HEK293T (cell line): ENCODE results near the gene TIE1.

ENCODE experiments used
- CTCF ChIA-PET: fragments of 350-600 bp; formaldehyde crosslinking; extraction: SDS; loops from one replicate; lab custom pipeline; 2021; ENCODE audit warnings: antibody characterized with exemption, inconsistent platforms; lab: Yijun Ruan, JAX
- POLR2A ChIA-PET: fragments of 350-600 bp; formaldehyde crosslinking; extraction: SDS; loops from one replicate; lab custom pipeline; 2020; ENCODE audit warnings: antibody characterized with exemption, inconsistent platforms; lab: Yijun Ruan, JAX
- DNase-seq: peaks from one replicate; pipeline ENCODE4 v3.0.0; 2012; ENCODE audit warnings: mixed read lengths; ENCODE audit errors: extremely low spot score
- ARNT ChIP-seq: fragments of 450-650 bp; IDR thresholded peaks from 2 replicates; pipeline ENCODE4 v1.6.1; 2017; ENCODE audit warnings: mild to moderate bottlenecking
- BHLHE40 ChIP-seq: fragments of 450-650 bp; IDR thresholded peaks from 2 replicates; pipeline ENCODE4 v1.6.1; 2016; ENCODE audit warnings: mild to moderate bottlenecking, moderate library complexity, borderline replicate concordance
- CTBP1 ChIP-seq: fragments of 450-650 bp; IDR thresholded peaks from 2 replicates; pipeline ENCODE4 v1.6.1; 2016; ENCODE audit warnings: borderline replicate concordance
- ELF4 ChIP-seq: fragments of 450-650 bp; IDR thresholded peaks from 2 replicates; pipeline ENCODE4 v1.6.1; 2017; ENCODE audit warnings: antibody characterized with exemption
- FOXA1 ChIP-seq: fragments of 450-650 bp; IDR thresholded peaks from 2 replicates; pipeline ENCODE4 v1.6.1; 2016; ENCODE audit warnings: mild to moderate bottlenecking
- FOXK2 ChIP-seq: fragments of 450-650 bp; IDR thresholded peaks from 2 replicates; pipeline ENCODE4 v1.6.1; 2016; ENCODE audit warnings: mild to moderate bottlenecking
- FOXM1 ChIP-seq: fragments of 450-650 bp; IDR thresholded peaks from 2 replicates; pipeline ENCODE4 v1.6.1; 2017; ENCODE audit warnings: mild to moderate bottlenecking, borderline replicate concordance
- HDGF ChIP-seq: fragments of 450-650 bp; IDR thresholded peaks from 2 replicates; pipeline ENCODE4 v1.6.1; 2017; ENCODE audit warnings: antibody characterized with exemption, borderline replicate concordance
- L3MBTL2 ChIP-seq: fragments of 450-650 bp; conservative IDR thresholded peaks from 2 replicates; pipeline ENCODE4 v1.6.1; 2016; ENCODE audit warnings: mild to moderate bottlenecking
- LEF1 ChIP-seq: fragments of 450-650 bp; IDR thresholded peaks from 2 replicates; pipeline ENCODE4 v1.6.1; 2017; ENCODE audit warnings: mild to moderate bottlenecking, borderline replicate concordance
- NFRKB ChIP-seq: fragments of 450-650 bp; IDR thresholded peaks from 2 replicates; pipeline ENCODE4 v1.6.1; 2016; ENCODE audit warnings: mild to moderate bottlenecking, moderate library complexity
- SP1 ChIP-seq: fragments of 450-650 bp; IDR thresholded peaks from 2 replicates; pipeline ENCODE4 v1.6.1; 2017
- SUZ12 ChIP-seq: fragments of 450-650 bp; IDR thresholded peaks from 2 replicates; pipeline ENCODE4 v1.6.1; 2016; ENCODE audit warnings: mild to moderate bottlenecking
- TARDBP ChIP-seq: fragments of 450-650 bp; IDR thresholded peaks from 2 replicates; pipeline ENCODE4 v1.6.1; 2016
- ZNF384 ChIP-seq: fragments of 450-650 bp; IDR thresholded peaks from 2 replicates; pipeline ENCODE4 v1.6.1; 2016
- TF ChIP-seq, protein P1 (sequence below): fragments of 450-650 bp; IDR thresholded peaks from 2 replicates; pipeline ENCODE4 v1.6.1; 2016

The TIE1 gene

DNA sequence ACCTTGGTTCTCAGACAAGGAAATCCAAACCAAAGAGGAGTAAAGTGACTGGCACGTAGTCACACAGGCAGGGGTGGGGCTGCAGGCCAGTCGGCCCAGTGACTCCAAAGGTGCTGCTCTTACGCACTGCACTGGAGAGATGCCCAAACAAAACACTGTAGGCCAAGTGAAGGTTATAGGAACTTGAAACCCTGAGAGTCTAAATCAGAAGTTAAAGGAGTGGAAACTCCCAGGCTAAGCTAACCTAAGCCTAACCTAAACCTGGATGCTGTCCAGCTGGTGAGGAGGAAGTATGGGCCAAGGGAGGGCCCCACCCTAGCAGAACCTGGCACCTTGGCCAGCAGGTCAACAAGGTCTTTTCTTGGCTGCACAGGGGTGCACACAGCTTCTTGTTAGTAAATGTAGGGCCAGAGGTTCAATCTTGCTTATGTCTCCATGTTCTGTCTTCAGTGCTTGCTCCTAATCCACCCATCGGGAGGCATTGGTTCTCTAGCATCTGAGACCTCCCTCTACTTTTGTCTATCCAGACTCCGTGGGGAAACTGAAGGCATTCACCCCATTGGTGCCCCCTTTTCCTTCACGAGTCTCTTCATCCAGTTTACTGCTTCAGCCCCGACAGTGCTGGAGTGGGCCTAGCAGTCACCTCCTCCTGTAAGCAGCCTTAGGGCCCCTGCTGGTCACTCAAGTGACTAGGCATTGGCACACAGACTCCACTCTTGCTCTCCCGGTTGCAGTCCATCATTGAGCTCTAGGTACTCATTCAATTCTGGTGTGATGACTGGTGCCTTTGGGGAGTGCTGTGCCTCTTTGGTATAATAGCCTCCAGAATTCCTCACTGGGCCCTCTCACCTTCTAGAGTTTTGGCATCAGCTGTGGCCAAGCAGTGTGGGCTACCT is 43.9 kb upstream of the TIE1 start:
- no peak for DNase-seq
- CTCF ChIA-PET = no interaction called here
- no peak for TF ChIP-seq SUZ12
- TF ChIP-seq ZNF384 = no peak
- TF ChIP-seq, protein P1, sequence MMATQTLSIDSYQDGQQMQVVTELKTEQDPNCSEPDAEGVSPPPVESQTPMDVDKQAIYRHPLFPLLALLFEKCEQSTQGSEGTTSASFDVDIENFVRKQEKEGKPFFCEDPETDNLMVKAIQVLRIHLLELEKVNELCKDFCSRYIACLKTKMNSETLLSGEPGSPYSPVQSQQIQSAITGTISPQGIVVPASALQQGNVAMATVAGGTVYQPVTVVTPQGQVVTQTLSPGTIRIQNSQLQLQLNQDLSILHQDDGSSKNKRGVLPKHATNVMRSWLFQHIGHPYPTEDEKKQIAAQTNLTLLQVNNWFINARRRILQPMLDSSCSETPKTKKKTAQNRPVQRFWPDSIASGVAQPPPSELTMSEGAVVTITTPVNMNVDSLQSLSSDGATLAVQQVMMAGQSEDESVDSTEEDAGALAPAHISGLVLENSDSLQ = no peak
- TF ChIP-seq TARDBP = no peak
- TF ChIP-seq LEF1 = no peak
- POLR2A ChIA-PET = no interaction called here

DNA sequence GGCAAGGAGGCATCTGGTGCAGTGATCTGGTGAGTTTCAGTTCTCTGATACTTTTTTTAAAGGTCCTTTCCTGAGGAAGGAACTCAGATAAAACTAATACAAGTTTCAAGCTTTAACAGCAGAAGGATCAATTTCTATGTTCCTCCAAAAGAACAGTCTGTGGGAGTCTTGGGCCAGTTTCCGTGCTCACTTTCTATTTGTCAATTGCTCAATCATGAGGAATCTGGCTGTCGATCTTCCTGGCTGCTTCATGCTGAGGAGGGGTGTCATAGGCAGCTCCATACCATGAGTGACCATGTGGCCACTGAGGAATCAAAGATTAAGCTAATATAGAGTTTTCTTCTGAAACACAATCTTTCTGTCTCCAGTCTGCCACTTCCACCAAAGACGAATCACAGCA is 42.4 kb upstream of the TIE1 start:
- ChIA-PET CTCF (interaction anchor here (0.7 kb wide), 1 partner anchor 117 kb away, joined by 3 read pairs; no protein-coding TSS in a partner anchor), POLR2A (no interaction called here)
- DNase-seq = no peak
- TF ChIP-seq HDGF (no peak), TARDBP (no peak), LEF1 (no peak), SUZ12 (no peak), FOXA1 (no peak), FOXK2 (no peak), BHLHE40 (no peak), ZNF384 (no peak), ELF4 (no peak)
- TF ChIP-seq, protein P1 = no peak

- TF ChIP-seq L3MBTL2 (no peak), HDGF (no peak), BHLHE40 (no peak), CTBP1 (no peak), ARNT (no peak), FOXK2 (no peak)
These were observed 35.4 kb upstream of the TIE1 start for GRCh38 chr1:43265431-43265830.

DNA sequence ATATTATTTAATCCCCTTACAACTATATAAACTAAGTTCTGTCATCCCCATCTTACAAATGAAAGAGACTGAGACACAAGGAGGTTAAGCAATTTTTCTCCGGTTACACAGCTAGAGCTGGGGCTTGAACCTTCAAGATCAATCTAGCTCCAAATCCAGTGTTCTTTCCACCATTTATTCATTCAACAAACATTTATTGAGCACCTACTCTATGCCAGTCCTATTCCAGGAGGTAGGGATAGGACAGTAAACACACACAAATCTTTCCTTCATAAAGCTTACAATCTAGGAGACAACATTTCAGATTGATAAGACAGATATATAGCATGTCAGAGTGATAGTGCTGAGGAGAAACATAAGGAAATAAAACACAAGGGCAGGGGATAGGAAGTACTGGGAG is 33.9 kb upstream of the TIE1 start:
- CTCF ChIA-PET = no interaction called here
- DNase-seq = no peak
- POLR2A ChIA-PET = no interaction called here
- TF ChIP-seq BHLHE40 (no peak), NFRKB (no peak), ZNF384 (no peak), CTBP1 (no peak), TARDBP (no peak), SP1 (no peak), ELF4 (no peak), L3MBTL2 (no peak), HDGF (no peak), LEF1 (no peak), FOXK2 (no peak), FOXA1 (no peak), FOXM1 (no peak), ARNT (no peak), SUZ12 (no peak)
- TF ChIP-seq, protein P1 = no peak

More at GRCh38 chr1:43265431-43265830, 35.4 kb upstream of the TIE1 start:
- ChIA-PET CTCF (no interaction called here), POLR2A (no interaction called here)
- no peak for DNase-seq

- TF ChIP-seq LEF1 (no peak), TARDBP (no peak), ZNF384 (no peak), BHLHE40 (no peak), CTBP1 (no peak), ELF4 (no peak), ARNT (no peak), SP1 (no peak), HDGF (no peak), SUZ12 (no peak), FOXM1 (no peak), NFRKB (no peak), L3MBTL2 (no peak), FOXK2 (no peak), FOXA1 (no peak)
- TF ChIP-seq, protein P1 = no peak
- DNase-seq = no peak
- ChIA-PET POLR2A (no interaction called here), CTCF (no interaction called here)
These were observed 33.4 kb upstream of the TIE1 start for GRCh38 chr1:43267291-43267805.
